ENCODE data around the gene PPY. TPM values are rescaled to one million over a fixed set of nuclear protein-coding genes. Genes with fewer than 3 reads are reported as not detected.
"Not testable (repeated sequence)": the region's sequence is repeated elsewhere in the genome, so short reads cannot be mapped to it uniquely, and the experiment has no call there.

Gene PPY
- total RNA-seq, 2 experiments from 2014 or later: not detected

- POLR2A ChIA-PET: interaction anchor here (0.6 kb wide), 1 partner anchor 11 kb away, joined by 4 read pairs; no protein-coding TSS in a partner anchor
- CTCF ChIA-PET: interaction anchor here (0.7 kb wide), 1 partner anchor 26 kb away, joined by 3 read pairs; no protein-coding TSS in a partner anchor
Observed at GRCh38 chr17:43970366-43970765, 28.1 kb upstream of the PPY start.

- ChIA-PET POLR2A (no interaction called here), CTCF (no interaction called here)
Observed at GRCh38 chr17:43967251-43967875, 25.1 kb upstream of the PPY start.

- ChIA-PET CTCF (no interaction called here), POLR2A (no interaction called here)
Observed at GRCh38 chr17:43966276-43966675, 24.0 kb upstream of the PPY start.

GRCh38 chr17:43962479-43962878 is 20.2 kb upstream of the PPY start:
- ChIA-PET CTCF (interaction anchor here (1.4 kb wide), 1 partner anchor 19 kb away, joined by 4 read pairs; no protein-coding TSS in a partner anchor), POLR2A (no interaction called here)

- CTCF ChIA-PET: no interaction called here
Observed at GRCh38 chr17:43961954-43962353, 19.7 kb upstream of the PPY start.

GRCh38 chr17:43961292-43961691 is 19.0 kb upstream of the PPY start:
- POLR2A ChIA-PET, CTCF ChIA-PET: not testable (repeated sequence)

More at GRCh38 chr17:43961954-43962353, 19.7 kb upstream of the PPY start:
- POLR2A ChIA-PET: no interaction called here

GRCh38 chr17:43958748-43959352 is 16.6 kb upstream of the PPY start:
- ChIA-PET POLR2A (no interaction called here), CTCF (interaction anchor here (0.7 to 2.8 kb wide), 2 partner anchors 15 to 69 kb away, joined by 4 to 8 read pairs; no protein-coding TSS in a partner anchor)

GRCh38 chr17:43956222-43956621 is 13.9 kb upstream of the PPY start:
- ChIA-PET POLR2A (no interaction called here), CTCF (no interaction called here)

GRCh38 chr17:43953746-43954145 is 11.5 kb upstream of the PPY start, which contains the start of gene PYY:
TSS of gene PYY (minus strand) at chr17:43953940. CDS start at chr17:43953483, 457 bp downstream.
- POLR2A ChIA-PET: no interaction called here
- CTCF ChIA-PET: interaction anchor here (0.8 kb wide), 1 partner anchor 10 kb away, joined by 3 read pairs; no protein-coding TSS in a partner anchor

- ChIA-PET CTCF (interaction anchor here (0.8 kb wide), 1 partner anchor 9 kb away, joined by 3 read pairs; no protein-coding TSS in a partner anchor), POLR2A (no interaction called here)
Observed at GRCh38 chr17:43952724-43953666, 10.7 kb upstream of the PPY start.

- ChIA-PET POLR2A (no interaction called here), CTCF (no interaction called here)
Observed at GRCh38 chr17:43952351-43952723, 10.1 kb upstream of the PPY start.

- CTCF ChIA-PET: no interaction called here
Observed at GRCh38 chr17:43951750-43952149, 9.5 kb upstream of the PPY start.

GRCh38 chr17:43950554-43950953 is 8.3 kb upstream of the PPY start:
- CTCF ChIA-PET: interaction anchor here (0.6 kb wide), 1 partner anchor 19 kb away, joined by 3 read pairs; no protein-coding TSS in a partner anchor
- POLR2A ChIA-PET: interaction anchor here (0.6 kb wide), 1 partner anchor 145 kb away, joined by 3 read pairs; no protein-coding TSS in a partner anchor

More at GRCh38 chr17:43951750-43952149, 9.5 kb upstream of the PPY start:
- POLR2A ChIA-PET: no interaction called here

GRCh38 chr17:43949781-43950180 is 7.5 kb upstream of the PPY start:
- POLR2A ChIA-PET: interaction anchor here (0.6 kb wide), 1 partner anchor 145 kb away, joined by 3 read pairs; no protein-coding TSS in a partner anchor
- CTCF ChIA-PET: interaction anchor here (0.6 kb wide), 1 partner anchor 18 kb away, joined by 3 read pairs; no protein-coding TSS in a partner anchor

GRCh38 chr17:43946781-43947180 is 4.5 kb upstream of the PPY start:
- ChIA-PET POLR2A (no interaction called here), CTCF (interaction anchor here (0.8 to 2.4 kb wide), 2 partner anchors 37 to 48 kb away, joined by 3 to 10 read pairs; no protein-coding TSS in a partner anchor)

- ChIA-PET POLR2A (no interaction called here), CTCF (interaction anchor here (0.5 to 2.9 kb wide), 7 partner anchors 14 to 160 kb away, joined by 3 to 19 read pairs (median 8); no protein-coding TSS in a partner anchor)
Observed at GRCh38 chr17:43945074-43945829, 3.0 kb upstream of the PPY start.

GRCh38 chr17:43940630-43941029 is 1.6 kb downstream of the PPY start:
- POLR2A ChIA-PET: no interaction called here

GRCh38 chr17:43939886-43940285 is 2.4 kb downstream of the PPY start:
- ChIA-PET CTCF (interaction anchor here (0.6 kb wide), 1 partner anchor 306 kb away, joined by 3 read pairs; no protein-coding TSS in a partner anchor), POLR2A (interaction anchor here (1.2 kb wide), 1 partner anchor 64 kb away, joined by 5 read pairs; no protein-coding TSS in a partner anchor)

More at GRCh38 chr17:43940630-43941029, 1.6 kb downstream of the PPY start:
- CTCF ChIA-PET: interaction anchor here (0.6 to 1.4 kb wide), 2 partner anchors 42 to 306 kb away, joined by 3 to 5 read pairs; no protein-coding TSS in a partner anchor

GRCh38 chr17:43939452-43939851 is 2.8 kb downstream of the PPY start:
- POLR2A ChIA-PET: interaction anchor here (1.2 kb wide), 1 partner anchor 64 kb away, joined by 5 read pairs; no protein-coding TSS in a partner anchor
- CTCF ChIA-PET: not testable (repeated sequence)
